ENCODE results near the gene SMAD3. TPM values are rescaled to one million over a fixed set of nuclear protein-coding genes. Genes with fewer than 3 reads are reported as not detected.

The SMAD3 gene
- total and polyA plus RNA-seq, 2 of the 4 experiments (the other 2 are of a cell fraction) = 71.0 to 177 TPM

DNA sequence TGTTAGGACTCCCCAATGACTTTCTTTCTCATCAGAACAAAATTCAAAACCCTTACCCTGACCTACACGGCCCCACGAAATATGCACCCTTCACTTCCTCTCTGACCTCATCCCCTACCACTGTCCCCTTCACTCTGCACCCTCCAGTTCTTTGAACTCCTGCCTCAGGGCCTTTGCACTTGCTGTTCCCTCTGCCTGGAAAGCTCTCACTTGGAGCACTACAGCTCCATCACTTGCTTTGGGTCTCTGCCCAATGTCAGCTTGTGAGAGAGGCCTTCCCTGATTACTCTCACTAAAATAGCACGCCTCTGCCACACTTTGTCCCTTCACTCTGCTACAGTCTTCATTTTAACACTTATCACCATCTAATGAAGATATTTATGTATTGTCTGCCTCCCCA is 32.8 kb upstream of the SMAD3 start:
- DNase-seq = no peak

More for the DNA sequence above, 32.8 kb upstream of the SMAD3 start:
- Histone ChIP-seq H2AK9ac (replicated peaks; ENCODE audit: low read depth, low read length, poor library complexity) (no peak overlapping the region), H4K91ac (ENCODE audit: insufficient read depth, low read depth, low read length) (no peak overlapping the region), H3K27ac (ENCODE audit: insufficient read depth, low read length) (no peak overlapping the region), H3K27me3 (ENCODE audit: control insufficient read depth, insufficient read depth, low read length) (peaks cover 4% of the 10 kb centered on the region; the same call in 1 of the 2 replicates), H3K9ac (ENCODE audit: low read depth, low read length) (no peak overlapping the region), H2BK5ac (ENCODE audit: low read depth, low read length, poor library complexity, severe bottlenecking) (no peak overlapping the region), H2BK120ac (ENCODE audit: low read depth, low read length) (no peak overlapping the region), H3K4ac (ENCODE audit: low read depth, low read length) (no peak overlapping the region), H3K79me1 (ENCODE audit: low read depth in 1 of 2, low read length in 2 of 2) (0 out of 4 replicates have a peak, but pooled peaks cover 0 to 3% of the 10 kb centered on the region in 2 experiments), H3K4me1 (ENCODE audit: control insufficient read depth, insufficient read depth, low read length) (peaks cover 13% of the 10 kb centered on the region), H3K23ac (ENCODE audit: low read depth, low read length) (no peak overlapping the region), H3K4me2 (ENCODE audit: low read depth, low read length) (no peak overlapping the region), H2AK5ac (ENCODE audit: low read depth, low read length) (peak overlapping the region; percentile 5), H4K5ac (ENCODE audit: low read depth, low read length) (no peak overlapping the region), H2BK20ac (ENCODE audit: low read depth, low read length) (no peak overlapping the region), H3K14ac (replicated peaks; ENCODE audit: low read depth, low read length) (no peak overlapping the region), H3K18ac (ENCODE audit: low read depth, low read length) (no peak overlapping the region), H3K36me3 (ENCODE audit: control insufficient read depth, insufficient read depth, low read length) (no peaks in the 10 kb centered on the region), H4K20me1 (ENCODE audit: insufficient read depth, low read length) (no peaks in the 10 kb centered on the region), H4K8ac (ENCODE audit: low read depth in 2 of 2, low read length in 2 of 2) (no peak overlapping the region), H3K4me3 (ENCODE audit: insufficient read depth, low read depth, low read length) (no peak overlapping the region), H3K56ac (ENCODE audit: extremely low read depth, insufficient read depth, low read length) (no peak overlapping the region), H2AFZ (replicated peaks; ENCODE audit: low read length, poor library complexity) (no peak overlapping the region), H2BK15ac (ENCODE audit: low read depth, low read length) (no peak overlapping the region), H3K9me3 (ENCODE audit: control insufficient read depth, insufficient read depth, low read length) (no peaks in the 10 kb centered on the region), H3K9me1 (ENCODE audit: insufficient read depth, low read length) (peaks cover 5% of the 10 kb centered on the region; the same call in 1 of the 2 replicates)
- in situ Hi-C loops (cut with MboI; ENCODE audit: low sequenced_read_pairs) = no loop called here
- ChIA-PET CTCF (no interaction called here), POLR2A (ENCODE audit: unreplicated experiment) (interaction anchor here (0.5 kb wide), 1 partner anchor 1238 kb away, joined by 4 read pairs; no protein-coding TSS in a partner anchor)
- TF ChIP-seq ELK1 (IDR thresholded peaks at IDR 0.05; ENCODE audit: borderline replicate concordance, low read depth, low read length) = no peak
- TF ChIP-seq SMC3 (IDR thresholded peaks at IDR 0.05; ENCODE audit: low read depth, low read length) = no peak
- BruUV-seq (replicated peaks) = no TSS peak
- intact Hi-C loops (cut with micrococcal nuclease) = no loop called here
- no CpG with 5 or more reads among the region's 3 CpGs for WGBS, 2 experiments (ENCODE audit: extremely low coverage in 2 of 2, insufficient read length in 1 of 2)
- dilution Hi-C loops (cut with HindIII; ENCODE audit: low sequenced_read_pairs, unreplicated experiment) = no loop called here
- ATAC-seq (ENCODE audit: low read depth) = no peak
